DMS 273 treated with DMSO at 0.1 percent for 48 hours (cell line): ENCODE results near the gene ST3GAL3.

Experiments
- DNase-seq: peaks from one replicate; lab custom pipeline; 2025; lab: John Stamatoyannopoulos, UW

ST3GAL3 gene

GRCh38 chr1:43851561-43852338, 144.4 kb downstream of the ST3GAL3 start:
- DNase-seq, result no peak

- DNase-seq, result peak; percentile 91
Observed at GRCh38 chr1:43853161-43853921, 146.0 kb downstream of the ST3GAL3 start.

- DNase-seq, result no peak
Observed at GRCh38 chr1:43854473-43854872, 147.1 kb downstream of the ST3GAL3 start.

GRCh38 chr1:43856188-43856587, 148.9 kb downstream of the ST3GAL3 start:
- no peak for DNase-seq

GRCh38 chr1:43857163-43857562, 149.8 kb downstream of the ST3GAL3 start:
- DNase-seq, result no peak

- DNase-seq, result peak; percentile 11
Observed at GRCh38 chr1:43858324-43858723, 151.0 kb downstream of the ST3GAL3 start.

- no peak for DNase-seq
Observed at GRCh38 chr1:43861337-43861736, 154.0 kb downstream of the ST3GAL3 start.

- no peak for DNase-seq
Observed at GRCh38 chr1:43861988-43862735, 154.8 kb downstream of the ST3GAL3 start.

GRCh38 chr1:43864111-43865045, 157.0 kb downstream of the ST3GAL3 start:
- DNase-seq, result no peak

GRCh38 chr1:43866201-43866600, 158.9 kb downstream of the ST3GAL3 start:
- no peak for DNase-seq

GRCh38 chr1:43867976-43868740, 160.8 kb downstream of the ST3GAL3 start:
- DNase-seq, result no peak

- peak; percentile 56 for DNase-seq
Observed at GRCh38 chr1:43868741-43869067, 161.4 kb downstream of the ST3GAL3 start.

GRCh38 chr1:43870306-43870705, 163.0 kb downstream of the ST3GAL3 start:
- DNase-seq, result no peak

GRCh38 chr1:43871181-43871910, 164.0 kb downstream of the ST3GAL3 start:
- no peak for DNase-seq

- no peak for DNase-seq
Observed at GRCh38 chr1:43872280-43872679, 164.9 kb downstream of the ST3GAL3 start.

- DNase-seq, result no peak
Observed at GRCh38 chr1:43873851-43874250, 166.5 kb downstream of the ST3GAL3 start.

GRCh38 chr1:43874716-43875115, 167.4 kb downstream of the ST3GAL3 start:
- no peak for DNase-seq

- no peak for DNase-seq
Observed at GRCh38 chr1:43875331-43875730, 168.0 kb downstream of the ST3GAL3 start.

GRCh38 chr1:43877101-43877500, 169.8 kb downstream of the ST3GAL3 start:
- DNase-seq, result no peak

- DNase-seq, result no peak
Observed at GRCh38 chr1:43878440-43878839, 171.1 kb downstream of the ST3GAL3 start.
